Measurements from ENCODE around the gene RXRA. TPM values are rescaled to one million over a fixed set of nuclear protein-coding genes. Genes with fewer than 3 reads are reported as not detected.

RXRA gene
- total and polyA plus RNA-seq, 2 of the 4 experiments (the other 2 are of a cell fraction), result 7.5 to 17.9 TPM

GRCh38 chr9:134284741-134285140 lies 41.5 kb upstream of the RXRA start:
- H3K36me3 ChIP-seq (ENCODE audit: control insufficient read depth, insufficient read depth, low read length), result no peaks in the 10 kb centered on the region
- dilution Hi-C loops (cut with HindIII; ENCODE audit: low sequenced_read_pairs, unreplicated experiment), result no loop called here
- no peak overlapping the region for H3K9ac ChIP-seq (ENCODE audit: low read depth, low read length)
- TF ChIP-seq BHLHE40 (IDR thresholded peaks at IDR 0.05; ENCODE audit: low read depth, low read length) (no peak), MAZ (IDR thresholded peaks at IDR 0.05; ENCODE audit: borderline replicate concordance, low read depth, low read length) (no peak), FOS (IDR thresholded peaks at IDR 0.05; ENCODE audit: low read depth, low read length) (no peak), MAFK (IDR thresholded peaks at IDR 0.05; ENCODE audit: low read depth, low read length) (no peak), MXI1 (IDR thresholded peaks at IDR 0.05; ENCODE audit: borderline replicate concordance, low read depth, low read length) (no peak), POLR2A (IDR thresholded peaks at IDR 0.05; ENCODE audit: low read depth, low read length) (no peak), SMC3 (IDR thresholded peaks at IDR 0.05; ENCODE audit: low read depth, low read length) (no peak), CHD1 (IDR thresholded peaks at IDR 0.05; ENCODE audit: low read depth, low read length) (no peak), NFE2L2 (IDR thresholded peaks at IDR 0.05; ENCODE audit: low read depth, low read length) (no peak), RAD21 (IDR thresholded peaks at IDR 0.05; ENCODE audit: low read length) (no peak), RCOR1 (IDR thresholded peaks at IDR 0.05; ENCODE audit: insufficient replicate concordance, low read length) (no peak), CEBPB (IDR thresholded peaks at IDR 0.05; ENCODE audit: low read depth, low read length) (no peak), RFX5 (IDR thresholded peaks at IDR 0.05; ENCODE audit: low read depth, low read length) (no peak)
- TF ChIP-seq, protein P1, sequence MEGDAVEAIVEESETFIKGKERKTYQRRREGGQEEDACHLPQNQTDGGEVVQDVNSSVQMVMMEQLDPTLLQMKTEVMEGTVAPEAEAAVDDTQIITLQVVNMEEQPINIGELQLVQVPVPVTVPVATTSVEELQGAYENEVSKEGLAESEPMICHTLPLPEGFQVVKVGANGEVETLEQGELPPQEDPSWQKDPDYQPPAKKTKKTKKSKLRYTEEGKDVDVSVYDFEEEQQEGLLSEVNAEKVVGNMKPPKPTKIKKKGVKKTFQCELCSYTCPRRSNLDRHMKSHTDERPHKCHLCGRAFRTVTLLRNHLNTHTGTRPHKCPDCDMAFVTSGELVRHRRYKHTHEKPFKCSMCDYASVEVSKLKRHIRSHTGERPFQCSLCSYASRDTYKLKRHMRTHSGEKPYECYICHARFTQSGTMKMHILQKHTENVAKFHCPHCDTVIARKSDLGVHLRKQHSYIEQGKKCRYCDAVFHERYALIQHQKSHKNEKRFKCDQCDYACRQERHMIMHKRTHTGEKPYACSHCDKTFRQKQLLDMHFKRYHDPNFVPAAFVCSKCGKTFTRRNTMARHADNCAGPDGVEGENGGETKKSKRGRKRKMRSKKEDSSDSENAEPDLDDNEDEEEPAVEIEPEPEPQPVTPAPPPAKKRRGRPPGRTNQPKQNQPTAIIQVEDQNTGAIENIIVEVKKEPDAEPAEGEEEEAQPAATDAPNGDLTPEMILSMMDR (conservative IDR thresholded peaks at IDR 0.05; ENCODE audit: low read depth, low read length), result no peak
- TF ChIP-seq, protein P2, sequence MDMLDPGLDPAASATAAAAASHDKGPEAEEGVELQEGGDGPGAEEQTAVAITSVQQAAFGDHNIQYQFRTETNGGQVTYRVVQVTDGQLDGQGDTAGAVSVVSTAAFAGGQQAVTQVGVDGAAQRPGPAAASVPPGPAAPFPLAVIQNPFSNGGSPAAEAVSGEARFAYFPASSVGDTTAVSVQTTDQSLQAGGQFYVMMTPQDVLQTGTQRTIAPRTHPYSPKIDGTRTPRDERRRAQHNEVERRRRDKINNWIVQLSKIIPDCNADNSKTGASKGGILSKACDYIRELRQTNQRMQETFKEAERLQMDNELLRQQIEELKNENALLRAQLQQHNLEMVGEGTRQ (IDR thresholded peaks at IDR 0.05; ENCODE audit: low read depth, low read length), result no peak
- TF ChIP-seq, protein P3, sequence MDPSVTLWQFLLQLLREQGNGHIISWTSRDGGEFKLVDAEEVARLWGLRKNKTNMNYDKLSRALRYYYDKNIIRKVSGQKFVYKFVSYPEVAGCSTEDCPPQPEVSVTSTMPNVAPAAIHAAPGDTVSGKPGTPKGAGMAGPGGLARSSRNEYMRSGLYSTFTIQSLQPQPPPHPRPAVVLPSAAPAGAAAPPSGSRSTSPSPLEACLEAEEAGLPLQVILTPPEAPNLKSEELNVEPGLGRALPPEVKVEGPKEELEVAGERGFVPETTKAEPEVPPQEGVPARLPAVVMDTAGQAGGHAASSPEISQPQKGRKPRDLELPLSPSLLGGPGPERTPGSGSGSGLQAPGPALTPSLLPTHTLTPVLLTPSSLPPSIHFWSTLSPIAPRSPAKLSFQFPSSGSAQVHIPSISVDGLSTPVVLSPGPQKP (IDR thresholded peaks at IDR 0.05; ENCODE audit: borderline replicate concordance, low read depth, low read length), result no peak
- no peak overlapping the region for H4K91ac ChIP-seq (ENCODE audit: insufficient read depth, low read depth, low read length)
- no peak overlapping the region for H3K18ac ChIP-seq (ENCODE audit: low read depth, low read length)
- H2BK15ac ChIP-seq (ENCODE audit: low read depth, low read length), result no peak overlapping the region
- no peak overlapping the region for H4K8ac ChIP-seq (ENCODE audit: low read depth in 2 of 2, low read length in 2 of 2)
- no peak overlapping the region for H3K14ac ChIP-seq (replicated peaks; ENCODE audit: low read depth, low read length)
- H3K4ac ChIP-seq (ENCODE audit: low read depth, low read length), result no peak overlapping the region
- ChIA-PET POLR2A (ENCODE audit: unreplicated experiment) (no interaction called here), CTCF (no interaction called here)
- H4K5ac ChIP-seq (ENCODE audit: low read depth, low read length), result no peak overlapping the region
- H2AK5ac ChIP-seq (ENCODE audit: low read depth, low read length), result no peak overlapping the region
- in situ Hi-C loops (cut with MboI; ENCODE audit: low sequenced_read_pairs), result no loop called here
- H4K20me1 ChIP-seq (ENCODE audit: insufficient read depth, low read length), result no peaks in the 10 kb centered on the region
- no peak overlapping the region for H2AFZ ChIP-seq (replicated peaks; ENCODE audit: low read length, poor library complexity)
- peaks cover 6% of the 10 kb centered on the region; the same call in 1 of the 2 replicates for H3K4me1 ChIP-seq (ENCODE audit: control insufficient read depth, insufficient read depth, low read length)
- H2AK9ac ChIP-seq (replicated peaks; ENCODE audit: low read depth, low read length, poor library complexity), result peak overlapping the region; percentile 55
- 88% methylated on average over 8 of the region's 12 CpGs; no CpG with 5 or more reads in 1 of the 2 experiments for WGBS, 2 experiments (ENCODE audit: extremely low coverage in 2 of 2, insufficient read length in 1 of 2)
- intact Hi-C loops (cut with micrococcal nuclease), result no loop called here
- no peak overlapping the region for H2BK20ac ChIP-seq (ENCODE audit: low read depth, low read length)
- no peak overlapping the region for H3K56ac ChIP-seq (ENCODE audit: extremely low read depth, insufficient read depth, low read length)
- H3K4me2 ChIP-seq (ENCODE audit: low read depth, low read length), result no peak overlapping the region
- ATAC-seq (ENCODE audit: low read depth), result no peak
- peaks cover 16% of the 10 kb centered on the region; the same call in 1 of the 2 replicates for H3K27me3 ChIP-seq (ENCODE audit: control insufficient read depth, insufficient read depth, low read length)
- H3K9me3 ChIP-seq (ENCODE audit: control insufficient read depth, insufficient read depth, low read length), result no peaks in the 10 kb centered on the region
- H3K4me3 ChIP-seq (ENCODE audit: insufficient read depth, low read depth, low read length), result no peak overlapping the region
- DNase-seq, result no peak
- no peak overlapping the region for H3K23ac ChIP-seq (ENCODE audit: low read depth, low read length)
- no peak overlapping the region for H2BK5ac ChIP-seq (ENCODE audit: low read depth, low read length, poor library complexity, severe bottlenecking)
- H2BK120ac ChIP-seq (ENCODE audit: low read depth, low read length), result no peak overlapping the region
- no peak overlapping the region for H3K27ac ChIP-seq (ENCODE audit: insufficient read depth, low read length)
- no peaks in the 10 kb centered on the region for H3K79me1 ChIP-seq (ENCODE audit: low read depth in 1 of 2, low read length in 2 of 2)
- no TSS peak for BruUV-seq (replicated peaks)
- 0 out of 2 replicates have a peak, but pooled peaks cover 2% of the 10 kb centered on the region for H3K9me1 ChIP-seq (ENCODE audit: insufficient read depth, low read length)
